K562 (cell line): ENCODE measurements around the gene CTSW. TPM values are rescaled to one million over a fixed set of nuclear protein-coding genes. Genes with fewer than 3 reads are reported as not detected.
A peak's percentile ranks its signal among the peaks of the same experiment; 100 is the strongest.

Experiments used
- ATAC-seq: fragments of 200-7000 bp; cut with Tn5 transposase; 3 replicates; pipeline ENCODE4 v1.9.1; 2020; ENCODE audit warnings: moderate library complexity
- BruUV-seq: library from RNA; stranded (reverse); fragments of 400-500 nt; replicated peaks from 2 replicates; lab custom pipeline; 2021; lab: Mats Ljungman, UMichigan
- CTCF ChIA-PET: fragments of 300-600 bp; formaldehyde crosslinking; extraction: SDS; loops from one replicate; lab custom pipeline; 2021; ENCODE audit warnings: low intra/inter-chr PET ratio; lab: Yijun Ruan, JAX
- POLR2A ChIA-PET: fragments of 300-600, 350-650 bp; sonication (Branson Sonifier 250); formaldehyde crosslinking; extraction: SDS; loops from one replicate; lab custom pipeline; 2021; ENCODE audit warnings: antibody characterized with exemption, inconsistent platforms; lab: Yijun Ruan, JAX
- DNase-seq, 4 experiments: peaks; one replicate each; pipeline versions ENCODE4 v3.0.0 to v3.0.0-alpha.2; 2011 to 2018; ENCODE audit warnings: low spot score in 3 of 4, mixed read lengths in 3 of 4; ENCODE audit errors: extremely low read depth in 1 of 4
- FAIRE-seq: peaks from 2 replicates; lab custom pipeline; 2011; peaks lifted over from hg19 to GRCh38; lab: Jason Lieb, UNC
- H2AFZ ChIP-seq: 2 replicates; pipeline ENCODE4 v1.6.0; 2011; ENCODE audit warnings: low read depth, low read length, control low read depth, inconsistent platforms
- H3K27ac ChIP-seq: fragments of 200-600 bp; 3 replicates; pipeline ENCODE4 v1.8.0; 2011; ENCODE audit warnings: low read depth, mild to moderate bottlenecking, control low read depth, inconsistent platforms, low read length, moderate library complexity, mixed read lengths; ENCODE audit errors: extremely low read depth
- H3K27me3 ChIP-seq, 2 experiments: fragments of 300-600 bp in 1 of 2; 2 replicates in 1 of 2; 3 replicates in 1 of 2; pipeline versions ENCODE4 v1.6.0 to v1.8.0; 2011; ENCODE audit warnings: inconsistent platforms in 2 of 2, low read length in 2 of 2, mild to moderate bottlenecking in 1 of 2, mixed read lengths in 1 of 2, moderate library complexity in 1 of 2; ENCODE audit not compliant: control insufficient read depth in 2 of 2, insufficient read depth in 2 of 2
- H3K36me3 ChIP-seq: fragments of 300-600 bp; 3 replicates; pipeline ENCODE4 v1.8.0; 2011; ENCODE audit warnings: mild to moderate bottlenecking, low read length, inconsistent platforms; ENCODE audit not compliant: control insufficient read depth, insufficient read depth
- H3K4me1 ChIP-seq, 2 experiments: fragments of 200-600 bp in 1 of 2; replicated peaks in 1 of 2; 2 replicates in 1 of 2; 3 replicates in 1 of 2; pipeline versions ENCODE4 v1.5.1 to v1.8.0; 2011; ENCODE audit warnings: inconsistent platforms in 2 of 2, low read length in 2 of 2, mild to moderate bottlenecking in 1 of 2, mixed read lengths in 1 of 2, moderate library complexity in 1 of 2; ENCODE audit not compliant: control insufficient read depth in 2 of 2, insufficient read depth in 2 of 2
- H3K4me2 ChIP-seq: 2 replicates; pipeline ENCODE4 v1.6.1; 2011; ENCODE audit warnings: low read length, control low read depth, inconsistent platforms, mixed read lengths; ENCODE audit not compliant: insufficient read depth
- H3K4me3 ChIP-seq: fragments of 200-600 bp; sonication (generic), shearing (Covaris generic); 2 replicates; pipeline ENCODE4 v1.5.1; 2016; ENCODE audit warnings: control low read depth, inconsistent platforms
- H3K79me2 ChIP-seq: fragments of 200-600 bp; 3 replicates; pipeline ENCODE4 v1.8.0; 2011; ENCODE audit warnings: low read length, inconsistent platforms; ENCODE audit not compliant: control insufficient read depth, insufficient read depth
- H3K9ac ChIP-seq, 2 experiments: 2 replicates each; pipeline versions ENCODE4 v1.6.0 to v1.6.1; 2011; ENCODE audit warnings: low read depth in 2 of 2, low read length in 2 of 2, control low read depth in 1 of 2, inconsistent platforms in 1 of 2, mild to moderate bottlenecking in 1 of 2, mixed read lengths in 1 of 2; ENCODE audit not compliant: insufficient read depth in 1 of 2
- H3K9me1 ChIP-seq: one replicate; pipeline ENCODE4 v1.6.0; 2011; ENCODE audit warnings: inconsistent platforms, mild to moderate bottlenecking, low read length, moderate library complexity; ENCODE audit not compliant: control insufficient read depth, insufficient read depth
- H3K9me3 ChIP-seq: replicated peaks from 2 replicates; pipeline ENCODE4 v1.5.1; 2011; ENCODE audit warnings: low read depth, low read length, inconsistent platforms; ENCODE audit not compliant: control insufficient read depth, insufficient read depth
- H4K20me1 ChIP-seq: replicated peaks from 2 replicates; pipeline ENCODE4 v1.6.1; 2011; ENCODE audit warnings: low read length, inconsistent platforms, mixed read lengths; ENCODE audit not compliant: control insufficient read depth, insufficient read depth
- ESRRB ChIP-seq: fragments of 250-450 bp; sonication (Bioruptor Pico); IDR thresholded peaks from 2 replicates; pipeline ENCODE4 v1.5.0; 2020; ENCODE audit warnings: mild to moderate bottlenecking, moderate library complexity, borderline replicate concordance
- EZH2 ChIP-seq: IDR thresholded peaks from 2 replicates; pipeline ENCODE4 v1.6.1; 2012; ENCODE audit warnings: low read depth, mild to moderate bottlenecking, inconsistent platforms, low read length, borderline replicate concordance
- GATAD2A ChIP-seq: fragments of 450-650 bp; IDR thresholded peaks from 2 replicates; pipeline ENCODE4 v1.6.1; 2017
- HMG20A ChIP-seq: fragments of 450-650 bp; formaldehyde crosslinking; conservative IDR thresholded peaks from 2 replicates; pipeline ENCODE4 v1.4.0; 2020; ENCODE audit warnings: mild to moderate bottlenecking, mixed read lengths
- ID3 ChIP-seq, 2 experiments: fragments of 250-450 bp in 1 of 2; fragments of 450-650 bp in 1 of 2; sonication (Bioruptor Pico) in 1 of 2; IDR thresholded peaks; 2 replicates each; pipeline versions ENCODE4 v1.6.1 to v1.8.0; 2016 to 2021; ENCODE audit warnings: mild to moderate bottlenecking in 2 of 2, moderate library complexity in 2 of 2, missing compliant biosample characterization in 1 of 2, missing genetic modification characterization in 1 of 2
- ILF3 ChIP-seq: fragments of 450-650 bp; IDR thresholded peaks from 2 replicates; pipeline ENCODE4 v1.6.1; 2018; ENCODE audit warnings: antibody characterized with exemption, mild to moderate bottlenecking, moderate library complexity, borderline replicate concordance
- IRF9 ChIP-seq: fragments of 450-650 bp; IDR thresholded peaks from 2 replicates; pipeline ENCODE4 v1.6.1; 2016; ENCODE audit warnings: missing biosample characterization, missing genetic modification characterization
- KDM4B ChIP-seq, 2 experiments: fragments of 450-650 bp in 1 of 2; sonication (generic) in 1 of 2; IDR thresholded peaks; 2 replicates each; pipeline ENCODE4 v1.6.1; 2016 to 2017; ENCODE audit warnings: borderline replicate concordance in 2 of 2, antibody characterized with exemption in 1 of 2, low read depth in 1 of 2, mild to moderate bottlenecking in 1 of 2
- NELFE ChIP-seq: IDR thresholded peaks from 2 replicates; pipeline ENCODE4 v1.6.1; 2011; ENCODE audit warnings: mild to moderate bottlenecking; ENCODE audit not compliant: insufficient read depth, insufficient read length
- POLR2A ChIP-seq: fragments of 450-650 bp; conservative IDR thresholded peaks from 2 replicates; pipeline ENCODE4 v1.6.1; 2016
- SP1 ChIP-seq: sonication (generic); formaldehyde crosslinking; IDR thresholded peaks from 2 replicates; pipeline ENCODE4 v1.8.1; 2022; ENCODE audit warnings: mild to moderate bottlenecking, missing genetic modification reagents
- SREBF1 ChIP-seq: fragments of 150-350 bp; IDR thresholded peaks from 2 replicates; pipeline ENCODE4 v1.6.1; 2014; ENCODE audit warnings: antibody characterized with exemption, low read depth, low read length, borderline replicate concordance
- TCF15 ChIP-seq: fragments of 250-450 bp; sonication (Bioruptor Pico); IDR thresholded peaks from 2 replicates; pipeline ENCODE4 v1.8.0; 2022; ENCODE audit warnings: moderate library complexity, mild to moderate bottlenecking, inconsistent platforms
- THRAP3 ChIP-seq: fragments of 450-650 bp; IDR thresholded peaks from 2 replicates; pipeline ENCODE4 v1.6.1; 2016; ENCODE audit warnings: mild to moderate bottlenecking, inconsistent platforms, borderline replicate concordance
- ZBTB49 ChIP-seq: sonication (generic); formaldehyde crosslinking; IDR thresholded peaks from 2 replicates; pipeline ENCODE4 v1.8.0; 2022; ENCODE audit warnings: missing genetic modification reagents, mild to moderate bottlenecking, borderline replicate concordance
- ZC3H8 ChIP-seq: fragments of 450-650 bp; IDR thresholded peaks from 2 replicates; pipeline ENCODE4 v1.6.1; 2017
- ZNF24 ChIP-seq: fragments of 450-650 bp; IDR thresholded peaks from 2 replicates; pipeline ENCODE4 v1.6.1; 2016
- ZNF253 ChIP-seq: fragments of 250-450 bp; sonication (Bioruptor Pico); conservative IDR thresholded peaks from 2 replicates; pipeline ENCODE4 v1.6.1; 2021; ENCODE audit warnings: mild to moderate bottlenecking
- ZNF77 ChIP-seq: fragments of 250-450 bp; sonication (Bioruptor Pico); IDR thresholded peaks from 2 replicates; pipeline ENCODE4 v1.5.0; 2020
- WGBS: fragments of 100-300 bp; shearing (Covaris generic); methylation state at CpG from one replicate; pipeline ENCODE4 v1.1.6; 2016; ENCODE audit warnings: low coverage, mixed read lengths; ENCODE audit not compliant: insufficient coverage; ENCODE audit errors: missing lambda C conversion rate; 5-methylcytosine and 5-hydroxymethylcytosine counted together
- in situ Hi-C: fragments of 300-500 bp; cut with MboI; formaldehyde crosslinking; loops from 4 replicates; pipeline ENCODE4 v1.15.0; 2018; ENCODE audit warnings: inconsistent platforms, mixed read lengths
- intact Hi-C: fragments of 100-400 bp; cut with micrococcal nuclease; formaldehyde crosslinking; loops from 2 replicates; pipeline ENCODE4 v1.14.2; 2022
- polyA plus RNA-seq, 8 experiments: library from polyadenylated mRNA; depleted of rRNA in 4 of 8; stranded (reverse) in 5 of 8; unstranded in 3 of 8; fragments of >200 nt; fragmentation: Nextera tagmentation in 2 of 8; fragmentation: Illumina TruSeq in 1 of 8; extraction: Ambion mirVana in 2 of 8; extraction: Trizol in 1 of 8; gene quantifications; 2 replicates each; pipeline versions ENCODE4 v1.2.1 to v1.2.3, GENCODE V29; 2011 to 2014; ENCODE audit warnings: inconsistent platforms in 1 of 8, missing spikeins in 1 of 8
- total RNA-seq, 7 experiments: library from RNA; depleted of rRNA in 6 of 7; stranded (reverse); fragments of >200 nt in 6 of 7; fragmentation: Illumina TruSeq in 2 of 7; extraction: Trizol in 2 of 7; gene quantifications; 2 replicates each; pipeline versions ENCODE4 v1.2.1 to v1.2.3, GENCODE V29; 2011 to 2021; ENCODE audit warnings: low replicate concordance in 1 of 7

Gene CTSW
- total and polyA plus RNA-seq, 9 of the 15 experiments (the other 6 are each of a cell fraction or from before 2014, with no cell fraction given): 0.04 TPM; not detected in 8

GRCh38 chr11:65854161-65854592, 25.5 kb upstream of the CTSW start:
- Histone ChIP-seq H3K9me1 (peaks cover 11% of the 10 kb centered on the region), H2AFZ (no peak overlapping the region), H3K36me3 (peaks cover 56% of the 10 kb centered on the region), H3K9me3 (peaks cover 7% of the 10 kb centered on the region; the same call in 1 of the 2 replicates), H3K4me2 (no peak overlapping the region), H4K20me1 (peaks cover 22% of the 10 kb centered on the region), H3K27ac (no peak overlapping the region), H3K79me2 (peaks cover 45% of the 10 kb centered on the region), H3K27me3 (no peaks in the 10 kb centered on the region), H3K4me1 (peaks cover 4 to 46% of the 10 kb centered on the region in 2 experiments; a peak in 3 of 5 replicates), H3K4me3 (no peak overlapping the region), H3K9ac (no peak overlapping the region)
- WGBS: 91% methylated on average over 4 of the region's 4 CpGs
- ChIA-PET CTCF (no interaction called here), POLR2A (interaction anchor here (0.6 to 0.8 kb wide), 2 partner anchors 15 to 52 kb away, joined by 3 to 7 read pairs; no protein-coding TSS in a partner anchor)
- BruUV-seq: no TSS peak
- in situ Hi-C loops (no loop called here), intact Hi-C loops (no loop called here)
- no peak for ATAC-seq
- no peak for DNase-seq
- no peak for FAIRE-seq
- TF ChIP-seq ESRRB (CRISPR knock-in tag) (no peak), THRAP3 (no peak), ZNF253 (no peak), ILF3 (no peak), SP1 (CRISPR knock-in tag) (0 out of 2 replicates have a peak, but pooled peaks have one; percentile 7), KDM4B (IDR thresholded peaks at IDR 0.05; ENCODE audit: borderline replicate concordance in 2 of 2, low read depth in 1 of 2) (no peak), ZC3H8 (no peak), EZH2 (no peak), HMG20A (no peak), ZNF24 (no peak), ZBTB49 (CRISPR knock-in tag) (0 out of 2 replicates have a peak, but pooled peaks have one; percentile 62), ID3 (CRISPR knock-in tag; IDR thresholded peaks at IDR 0.05) (no peak), ID3 (tag; IDR thresholded peaks at IDR 0.05) (no peak), POLR2A (peak; percentile 20; the same call in 1 of the 2 replicates), GATAD2A (no peak), IRF9 (tag) (no peak), SREBF1 (no peak), NELFE (no peak), ZNF77 (no peak), TCF15 (CRISPR knock-in tag) (no peak)
